Activated CD4-positive, alpha-beta T cell treated with anti-CD3 and anti-CD28 coated beads, Interleukin-2, amount 10 ng/mL, durations not matched to agents 7 days and 5 days (primary cell): ENCODE data around the gene KIF11. TPM values are rescaled to one million over a fixed set of nuclear protein-coding genes. Genes with fewer than 3 reads are reported as not detected.

ENCODE experiments used
- CTCF ChIA-PET: fragments of 350-600 bp; sonication (Branson Sonifier 250); formaldehyde crosslinking; loops from one replicate; lab custom pipeline; 2021; ENCODE audit warnings: antibody characterized with exemption; lab: Charles Lee
- POLR2A ChIA-PET: fragments of 350-600 bp; sonication (Branson Sonifier 250); formaldehyde crosslinking; loops from one replicate; lab custom pipeline; 2021; ENCODE audit warnings: antibody characterized with exemption; lab: Charles Lee
- DNase-seq: peaks from one replicate; pipeline ENCODE4 v3.0.0-alpha.2; 2020
- H3K27ac Mint-ChIP-seq: one replicate; pipeline ENCODE4 v1.8.0; 2021; ENCODE audit warnings: mild to moderate bottlenecking, moderate library complexity, mixed read lengths
- H3K27me3 Mint-ChIP-seq: one replicate; pipeline ENCODE4 v1.8.0; 2021; ENCODE audit warnings: mixed read lengths
- H3K36me3 Mint-ChIP-seq: one replicate; pipeline ENCODE4 v1.8.0; 2021; ENCODE audit warnings: low read depth, mixed read lengths
- H3K4me1 Mint-ChIP-seq: one replicate; pipeline ENCODE4 v1.8.0; 2021; ENCODE audit warnings: mixed read lengths
- H3K4me3 Mint-ChIP-seq: one replicate; pipeline ENCODE4 v1.8.0; 2021; ENCODE audit warnings: mild to moderate bottlenecking, moderate library complexity, mixed read lengths
- H3K9me3 Mint-ChIP-seq: one replicate; pipeline ENCODE4 v1.8.0; 2021; ENCODE audit warnings: mixed read lengths
- total RNA-seq, 2 experiments: library from RNA; stranded (reverse); gene quantifications; one replicate each; pipeline ENCODE4 v1.2.3, GENCODE V29; 2021

Gene KIF11
- total RNA-seq, 2 experiments from 2014 or later = 89.8 to 105 TPM

- DNase-seq = no peak
- ChIA-PET POLR2A (no interaction called here), CTCF (interaction anchor here (1.4 kb wide), 1 partner anchor 19 kb away, joined by 4 read pairs; no protein-coding TSS in a partner anchor)
- Mint-ChIP-seq H3K9me3 (peaks cover 2% of the 10 kb centered on the region), H3K27me3 (no peaks in the 10 kb centered on the region), H3K27ac (no peak overlapping the region), H3K36me3 (peaks cover 31% of the 10 kb centered on the region), H3K4me1 (no peaks in the 10 kb centered on the region), H3K4me3 (no peak overlapping the region)
Measured at GRCh38 chr10:92657024-92657423, 64.1 kb downstream of the KIF11 start.

GRCh38 chr10:92662848-92663247, 69.9 kb downstream of the KIF11 start:
- H3K36me3 Mint-ChIP-seq = peaks cover 2% of the 10 kb centered on the region
- H3K27me3 Mint-ChIP-seq = peaks cover 9% of the 10 kb centered on the region
- POLR2A ChIA-PET = no interaction called here
- H3K9me3 Mint-ChIP-seq = peaks cover 9% of the 10 kb centered on the region
- DNase-seq = no peak
- H3K27ac Mint-ChIP-seq = no peak overlapping the region
- CTCF ChIA-PET = no interaction called here
- H3K4me1 Mint-ChIP-seq = no peaks in the 10 kb centered on the region
- H3K4me3 Mint-ChIP-seq = no peak overlapping the region

- H3K4me1 Mint-ChIP-seq = no peaks in the 10 kb centered on the region
- no peak overlapping the region for H3K27ac Mint-ChIP-seq
- DNase-seq = no peak
- ChIA-PET CTCF (no interaction called here), POLR2A (no interaction called here)
- peaks cover 9% of the 10 kb centered on the region for H3K27me3 Mint-ChIP-seq
- H3K9me3 Mint-ChIP-seq = peaks cover 9% of the 10 kb centered on the region
- peaks cover 2% of the 10 kb centered on the region for H3K36me3 Mint-ChIP-seq
- H3K4me3 Mint-ChIP-seq = no peak overlapping the region
Measured at GRCh38 chr10:92664322-92664721, 71.4 kb downstream of the KIF11 start.

GRCh38 chr10:92667078-92667477, 74.1 kb downstream of the KIF11 start:
- H3K4me3 Mint-ChIP-seq = no peak overlapping the region
- ChIA-PET CTCF (interaction anchor here (1.3 to 1.5 kb wide), 2 partner anchors 11 to 15 kb away, joined by 3 read pairs; no protein-coding TSS in a partner anchor), POLR2A (interaction anchor here (0.5 to 0.6 kb wide), 2 partner anchors 207 to 264 kb away, joined by 3 to 4 read pairs; no protein-coding TSS in a partner anchor)
- no peak for DNase-seq
- no peak overlapping the region for H3K27ac Mint-ChIP-seq
- H3K4me1 Mint-ChIP-seq = no peaks in the 10 kb centered on the region
- peaks cover 2% of the 10 kb centered on the region for H3K36me3 Mint-ChIP-seq
- H3K9me3 Mint-ChIP-seq = peaks cover 8% of the 10 kb centered on the region
- peaks cover 9% of the 10 kb centered on the region for H3K27me3 Mint-ChIP-seq

GRCh38 chr10:92677708-92678107, 84.8 kb downstream of the KIF11 start:
- Mint-ChIP-seq H3K4me3 (no peak overlapping the region), H3K4me1 (no peaks in the 10 kb centered on the region), H3K9me3 (peaks cover 3% of the 10 kb centered on the region), H3K27ac (no peak overlapping the region), H3K27me3 (peaks cover 21% of the 10 kb centered on the region), H3K36me3 (no peaks in the 10 kb centered on the region)
- ChIA-PET POLR2A (no interaction called here), CTCF (interaction anchor here (0.6 to 1.0 kb wide), 2 partner anchors 9 to 376 kb away, joined by 3 read pairs; no protein-coding TSS in a partner anchor)
- no peak for DNase-seq

- no peak for DNase-seq
- Mint-ChIP-seq H3K4me3 (no peak overlapping the region), H3K27ac (no peak overlapping the region), H3K4me1 (no peaks in the 10 kb centered on the region), H3K36me3 (no peaks in the 10 kb centered on the region), H3K27me3 (peaks cover 26% of the 10 kb centered on the region), H3K9me3 (peaks cover 3% of the 10 kb centered on the region)
- CTCF ChIA-PET = interaction anchor here (0.6 to 1.0 kb wide), 2 partner anchors 9 to 375 kb away, joined by 3 read pairs; no protein-coding TSS in a partner anchor
- POLR2A ChIA-PET = no interaction called here
Measured at GRCh38 chr10:92678206-92678605, 85.3 kb downstream of the KIF11 start.

- Mint-ChIP-seq H3K27ac (no peak overlapping the region), H3K9me3 (peaks cover 5% of the 10 kb centered on the region), H3K4me3 (no peak overlapping the region), H3K27me3 (peaks cover 53% of the 10 kb centered on the region), H3K36me3 (no peaks in the 10 kb centered on the region), H3K4me1 (no peaks in the 10 kb centered on the region)
- ChIA-PET CTCF (interaction anchor here (0.7 to 0.8 kb wide), 2 partner anchors 9 to 95 kb away, joined by 3 read pairs; no protein-coding TSS in a partner anchor), POLR2A (no interaction called here)
- no peak for DNase-seq
Measured at GRCh38 chr10:92681306-92681834, 88.4 kb downstream of the KIF11 start.

- Mint-ChIP-seq H3K9me3 (peaks cover 2% of the 10 kb centered on the region), H3K27me3 (peaks cover 78% of the 10 kb centered on the region), H3K36me3 (peaks cover 4% of the 10 kb centered on the region), H3K4me3 (peak overlapping the region; percentile 58), H3K27ac (no peak overlapping the region), H3K4me1 (peaks cover 22% of the 10 kb centered on the region)
- no peak for DNase-seq
- POLR2A ChIA-PET = no interaction called here
- CTCF ChIA-PET = interaction anchor here (1.5 kb wide), 1 partner anchor 10 kb away, joined by 4 read pairs; no protein-coding TSS in a partner anchor
Measured at GRCh38 chr10:92688573-92688926, 95.6 kb downstream of the KIF11 start.

GRCh38 chr10:92688927-92689662, 96.2 kb downstream of the KIF11 start:
- ChIA-PET CTCF (no interaction called here), POLR2A (no interaction called here)
- Mint-ChIP-seq H3K4me3 (peak overlapping the region; percentile 58), H3K27ac (no peak overlapping the region), H3K4me1 (peaks cover 22% of the 10 kb centered on the region), H3K27me3 (peaks cover 79% of the 10 kb centered on the region), H3K36me3 (peaks cover 4% of the 10 kb centered on the region), H3K9me3 (peaks cover 2% of the 10 kb centered on the region)
- DNase-seq = peak; percentile 6

GRCh38 chr10:92689663-92690210, 96.8 kb downstream of the KIF11 start, which contains the start of gene HHEX:
HHEX (plus strand) TSS chr10:92689955; CDS start chr10:92689987, 32 bp downstream.
- H3K4me1 Mint-ChIP-seq = peaks cover 22% of the 10 kb centered on the region
- H3K27ac Mint-ChIP-seq = no peak within 1 kb of the TSS
- peaks cover 82% of the 10 kb centered on the region for H3K27me3 Mint-ChIP-seq
- DNase-seq = peak; percentile 9
- H3K4me3 Mint-ChIP-seq = peak within 1 kb of the TSS; percentile 61
- ChIA-PET CTCF (no interaction called here), POLR2A (no interaction called here)
- peaks cover 4% of the 10 kb centered on the region for H3K36me3 Mint-ChIP-seq
- peaks cover 2% of the 10 kb centered on the region for H3K9me3 Mint-ChIP-seq

GRCh38 chr10:92690211-92690914, 97.4 kb downstream of the KIF11 start:
- H3K4me1 Mint-ChIP-seq = peaks cover 22% of the 10 kb centered on the region
- peaks cover 81% of the 10 kb centered on the region for H3K27me3 Mint-ChIP-seq
- H3K4me3 Mint-ChIP-seq = peak overlapping the region; percentile 61
- DNase-seq = peak; percentile 43
- ChIA-PET POLR2A (no interaction called here), CTCF (no interaction called here)
- H3K27ac Mint-ChIP-seq = no peak overlapping the region
- peaks cover 4% of the 10 kb centered on the region for H3K36me3 Mint-ChIP-seq
- H3K9me3 Mint-ChIP-seq = peaks cover under 1% of the 10 kb centered on the region

GRCh38 chr10:92690915-92691590, 98.1 kb downstream of the KIF11 start:
- DNase-seq = no peak
- Mint-ChIP-seq H3K36me3 (peaks cover 4% of the 10 kb centered on the region), H3K4me3 (peak overlapping the region; percentile 54), H3K4me1 (peaks cover 22% of the 10 kb centered on the region), H3K9me3 (no peaks in the 10 kb centered on the region), H3K27ac (no peak overlapping the region), H3K27me3 (peaks cover 77% of the 10 kb centered on the region)
- POLR2A ChIA-PET = no interaction called here
- CTCF ChIA-PET = interaction anchor here (0.6 kb wide), 1 partner anchor 953 kb away, joined by 4 read pairs; no protein-coding TSS in a partner anchor
